Measurements from ENCODE around the gene ZNF469.

DNA sequence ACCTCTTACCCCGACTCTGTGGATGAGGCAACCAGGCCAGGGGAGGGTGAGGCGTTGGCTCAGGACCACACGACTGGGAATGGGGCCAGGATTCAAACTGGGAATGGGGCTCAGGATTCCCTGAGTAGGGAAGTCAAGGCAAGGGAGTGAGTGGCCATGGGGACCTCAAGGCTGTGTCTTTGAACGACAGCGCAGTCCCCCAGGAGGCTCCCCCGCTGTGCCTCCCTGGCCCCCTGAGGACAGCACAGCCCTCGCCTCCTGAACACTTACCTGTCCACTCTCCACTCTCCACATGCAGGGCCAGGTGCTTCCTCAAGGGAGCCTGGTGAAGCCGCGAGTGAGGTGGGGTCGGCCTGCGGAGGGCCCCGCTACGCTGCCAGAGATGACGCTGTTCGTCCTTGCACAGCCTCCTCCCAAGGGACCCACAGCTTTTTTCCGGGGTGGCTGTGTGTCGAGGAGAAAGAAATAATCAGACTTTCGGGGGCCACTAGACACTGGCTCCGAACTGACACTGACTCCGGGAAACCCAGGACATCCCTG is 6.9 kb downstream of the ZNF469 start:
- TF ChIP-seq, protein P1, sequence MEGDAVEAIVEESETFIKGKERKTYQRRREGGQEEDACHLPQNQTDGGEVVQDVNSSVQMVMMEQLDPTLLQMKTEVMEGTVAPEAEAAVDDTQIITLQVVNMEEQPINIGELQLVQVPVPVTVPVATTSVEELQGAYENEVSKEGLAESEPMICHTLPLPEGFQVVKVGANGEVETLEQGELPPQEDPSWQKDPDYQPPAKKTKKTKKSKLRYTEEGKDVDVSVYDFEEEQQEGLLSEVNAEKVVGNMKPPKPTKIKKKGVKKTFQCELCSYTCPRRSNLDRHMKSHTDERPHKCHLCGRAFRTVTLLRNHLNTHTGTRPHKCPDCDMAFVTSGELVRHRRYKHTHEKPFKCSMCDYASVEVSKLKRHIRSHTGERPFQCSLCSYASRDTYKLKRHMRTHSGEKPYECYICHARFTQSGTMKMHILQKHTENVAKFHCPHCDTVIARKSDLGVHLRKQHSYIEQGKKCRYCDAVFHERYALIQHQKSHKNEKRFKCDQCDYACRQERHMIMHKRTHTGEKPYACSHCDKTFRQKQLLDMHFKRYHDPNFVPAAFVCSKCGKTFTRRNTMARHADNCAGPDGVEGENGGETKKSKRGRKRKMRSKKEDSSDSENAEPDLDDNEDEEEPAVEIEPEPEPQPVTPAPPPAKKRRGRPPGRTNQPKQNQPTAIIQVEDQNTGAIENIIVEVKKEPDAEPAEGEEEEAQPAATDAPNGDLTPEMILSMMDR (IDR thresholded peaks at IDR 0.05; ENCODE audit: poor library complexity, severe bottlenecking): no peak
- no peak for TF ChIP-seq MXI1 (conservative IDR thresholded peaks at IDR 0.05; ENCODE audit: poor library complexity, severe bottlenecking)

Data from neural cell (in vitro differentiated cells).